Colonic mucosa (tissue), 4 donors: ENCODE results near the gene CRIP3. TPM values are rescaled to one million over a fixed set of nuclear protein-coding genes. Genes with fewer than 3 reads are reported as not detected.

Source experiments
- DNase-seq: peaks from one replicate; pipeline ENCODE4 v3.0.0-alpha.2; 2020
- H3K27ac ChIP-seq: fragments of 200-600 bp; one replicate; pipeline ENCODE4 v1.8.0; 2021
- H3K27me3 ChIP-seq: fragments of 200-600 bp; one replicate; pipeline ENCODE4 v1.8.0; 2021
- H3K36me3 ChIP-seq: fragments of 200-600 bp; one replicate; pipeline ENCODE4 v1.8.0; 2021
- H3K4me1 ChIP-seq: fragments of 200-600 bp; one replicate; pipeline ENCODE4 v1.8.0; 2021; ENCODE audit warnings: mild to moderate bottlenecking
- H3K4me3 ChIP-seq: fragments of 200-600 bp; one replicate; pipeline ENCODE4 v1.8.0; 2021
- H3K9ac ChIP-seq, 2 donors: one replicate each; pipeline ENCODE4 v1.7.0; 2013; ENCODE audit warnings: control low read depth in 2 of 2, low read depth in 2 of 2, low read length in 2 of 2
- H3K9me3 ChIP-seq: fragments of 200-600 bp; one replicate; pipeline ENCODE4 v1.8.0; 2021
- CTCF ChIP-seq: fragments of 200-600 bp; IDR thresholded peaks from one replicate; pipeline ENCODE4 v1.8.0; 2022; ENCODE audit warnings: antibody characterized with exemption, mild to moderate bottlenecking
- intact Hi-C: fragments of 100-400 bp; cut with DNase I; formaldehyde crosslinking; loops from one replicate; pipeline ENCODE4 v1.14.1; 2022
- total RNA-seq, 2 donors: library from RNA; stranded (reverse); fragmentation: NEBNext Ultra II Directional in 1 of 2; extraction: Animal tissue kit (Norgen Biotek cat#: 25700) in 1 of 2; gene quantifications; one replicate each; pipeline ENCODE4 v1.2.1, GENCODE V29; 2021
- donor health status: healthy.
- donor health status: DM: no; HTN: no; CAD: no.
- donor health status: DM: no; HTN: no; CAD: no.

The CRIP3 gene
- total RNA-seq, 2 donors from 2014 or later: 0.69 to 1.8 TPM

DNA sequence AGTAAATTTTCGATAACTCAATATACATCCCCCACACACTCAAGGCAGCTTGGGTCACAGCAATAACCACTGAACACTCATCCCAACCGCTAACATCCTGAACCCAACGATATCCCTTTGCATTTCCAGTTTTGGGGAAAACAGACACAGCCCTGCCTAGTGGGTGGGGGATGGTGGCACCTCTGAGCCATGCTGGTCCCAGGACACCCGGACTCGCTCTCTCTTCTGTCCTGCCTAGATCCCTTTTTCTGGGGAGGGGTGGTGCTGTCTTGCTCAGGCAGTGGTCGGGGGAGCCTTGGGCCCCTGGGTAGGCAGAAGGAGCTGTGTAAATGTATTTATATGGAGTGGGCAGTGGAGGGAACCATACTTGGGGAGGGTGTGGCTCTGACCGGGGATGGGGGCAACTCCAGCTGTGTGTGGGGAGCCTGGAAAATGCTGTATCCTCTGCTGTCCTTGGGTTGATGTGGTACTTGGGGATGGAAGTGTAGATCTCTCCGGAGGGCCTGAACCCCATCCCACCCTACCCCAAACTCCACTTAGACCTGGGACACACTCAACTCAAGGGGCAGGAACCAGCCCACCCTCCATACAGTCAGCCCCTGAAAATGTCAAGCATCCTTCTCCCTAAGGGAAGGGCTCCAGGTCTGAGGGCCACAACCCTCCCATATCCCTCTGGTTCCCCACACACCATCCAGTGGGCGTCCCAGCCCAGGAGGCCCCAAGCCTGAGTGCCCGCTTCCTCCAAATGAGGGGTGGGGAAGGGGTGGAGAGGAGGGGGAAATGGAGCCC is 34.3 kb downstream of the CRIP3 start:
- H3K9me3 ChIP-seq: no peaks in the 10 kb centered on the region
- H3K36me3 ChIP-seq: no peaks in the 10 kb centered on the region
- peaks cover 18% of the 10 kb centered on the region for H3K4me1 ChIP-seq
- no peak for TF ChIP-seq CTCF
- no peak overlapping the region for H3K27ac ChIP-seq
- H3K27me3 ChIP-seq: no peaks in the 10 kb centered on the region
- H3K4me3 ChIP-seq: no peak overlapping the region
- intact Hi-C loops: no loop called here
- H3K9ac ChIP-seq: peak overlapping the region in 1 of 2 donors; percentile 74
- DNase-seq: no peak

- TF ChIP-seq CTCF: no peak
- H3K4me3 ChIP-seq: no peak overlapping the region
Observed at GRCh38 chr6:43273707-43274106, 34.9 kb downstream of the CRIP3 start.

GRCh38 chr6:43271944-43272343 is 36.7 kb downstream of the CRIP3 start:
- intact Hi-C loops: no loop called here
- Histone ChIP-seq H3K9me3 (no peaks in the 10 kb centered on the region), H3K4me1 (peaks cover 32% of the 10 kb centered on the region), H3K27me3 (no peaks in the 10 kb centered on the region), H3K36me3 (no peaks in the 10 kb centered on the region), H3K27ac (no peak overlapping the region), H3K4me3 (no peak overlapping the region), H3K9ac (no peak overlapping the region)
- no peak for TF ChIP-seq CTCF
- DNase-seq: no peak

More at GRCh38 chr6:43273707-43274106, 34.9 kb downstream of the CRIP3 start:
- intact Hi-C loops: no loop called here
- Histone ChIP-seq H3K27ac (no peak overlapping the region), H3K4me1 (peaks cover 24% of the 10 kb centered on the region), H3K36me3 (no peaks in the 10 kb centered on the region), H3K9me3 (no peaks in the 10 kb centered on the region), H3K27me3 (no peaks in the 10 kb centered on the region), H3K9ac (no peak overlapping the region)
- no peak for DNase-seq

DNA sequence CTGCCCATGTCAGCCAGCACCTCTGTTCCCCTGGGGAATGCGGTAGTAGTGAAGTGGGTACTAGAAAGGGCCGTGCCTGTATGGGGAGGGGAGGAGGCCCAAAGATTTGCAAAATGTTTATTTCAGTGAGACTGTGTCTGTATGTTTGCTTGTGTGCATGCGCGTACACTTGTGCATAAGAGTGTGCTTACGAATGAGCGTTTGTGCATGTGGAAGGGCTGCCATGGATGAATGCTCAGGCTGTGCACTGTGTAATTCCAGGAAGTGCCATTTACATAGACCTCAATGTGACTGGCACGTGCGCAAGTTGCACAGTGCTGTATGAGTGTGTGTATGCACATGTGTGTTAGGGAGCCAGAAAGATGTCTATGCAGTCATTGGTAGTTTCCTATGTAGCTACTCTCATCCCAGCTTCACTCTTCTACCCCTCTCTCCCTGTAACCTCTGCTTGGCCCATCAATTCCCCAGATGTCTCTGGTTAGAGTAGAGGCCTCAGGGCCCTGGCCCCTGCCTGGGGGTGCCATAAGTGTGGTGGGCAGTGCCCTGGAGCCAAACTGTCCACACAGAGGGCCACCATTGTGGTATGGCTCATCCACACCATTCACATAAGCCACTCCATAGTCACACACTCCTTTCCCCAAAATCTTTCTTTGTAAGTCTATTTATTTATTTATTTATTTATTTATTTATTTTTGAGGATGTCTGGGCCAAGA is 37.4 kb downstream of the CRIP3 start:
- Histone ChIP-seq H3K9me3 (no peaks in the 10 kb centered on the region), H3K9ac (peak overlapping the region in 1 of 2 donors; percentile 14), H3K27me3 (no peaks in the 10 kb centered on the region), H3K4me1 (peaks cover 28% of the 10 kb centered on the region), H3K4me3 (no peak overlapping the region), H3K36me3 (no peaks in the 10 kb centered on the region), H3K27ac (peak overlapping the region; percentile 42)
- intact Hi-C loops: no loop called here
- DNase-seq: no peak
- no peak for TF ChIP-seq CTCF

DNA sequence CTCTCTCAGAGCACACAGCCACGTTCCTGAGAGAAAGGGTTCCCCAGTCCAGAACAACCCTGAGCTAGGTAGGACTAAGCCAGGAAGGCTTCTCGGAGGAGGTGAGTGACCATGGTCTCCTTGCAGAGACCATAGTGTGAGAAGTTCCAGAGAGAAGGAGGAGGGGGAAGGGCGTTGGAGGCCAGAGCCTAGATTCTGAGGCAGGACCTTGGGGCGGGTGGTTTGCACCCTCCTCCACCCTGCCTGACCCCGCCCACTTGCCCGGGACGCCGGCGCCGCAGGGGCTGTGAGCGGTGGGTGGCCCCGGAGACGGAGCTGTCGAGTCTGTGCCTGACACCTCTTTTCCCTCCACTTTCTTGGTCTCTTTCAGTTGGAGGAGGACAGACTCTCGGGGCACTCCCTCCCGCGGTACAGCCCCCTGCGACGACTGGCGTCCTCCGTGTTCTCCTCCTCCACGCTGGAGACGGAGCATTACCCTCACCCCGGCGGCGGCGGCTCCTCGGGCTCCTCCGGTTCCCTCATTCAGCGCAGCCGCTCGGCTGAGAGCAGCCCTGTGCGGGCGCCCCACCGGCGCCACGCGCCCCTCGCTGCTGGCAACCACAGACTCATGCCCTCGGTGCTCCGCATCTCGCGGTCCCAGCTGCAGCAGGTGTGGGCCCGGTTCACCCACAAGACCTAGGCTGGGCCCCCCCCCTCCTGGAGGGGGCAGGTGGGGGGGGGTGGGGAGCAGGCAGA is 39.2 kb downstream of the CRIP3 start:
- DNase-seq: peak; percentile 85
- Histone ChIP-seq H3K4me3 (peak overlapping the region; percentile 11), H3K27me3 (no peaks in the 10 kb centered on the region), H3K27ac (peak overlapping the region; percentile 58), H3K9me3 (no peaks in the 10 kb centered on the region), H3K4me1 (peaks cover 18% of the 10 kb centered on the region), H3K9ac (peak overlapping the region; percentile 60 to 66), H3K36me3 (no peaks in the 10 kb centered on the region)
- intact Hi-C loops: loop anchor here (10.0 kb wide), 1 partner anchor 235 kb away; no protein-coding TSS in a partner anchor
- no peak for TF ChIP-seq CTCF
